Thyroid gland (tissue), 4 donors: ENCODE results near the gene JAM2.

Experiments used
- CTCF ChIP-seq, 6 experiments: fragments of 200-600 bp in 3 of 6; fragments of 450-650 bp in 3 of 6; sonication (generic) in 3 of 6; IDR thresholded peaks; one replicate each; pipeline ENCODE4 v1.5.1; 2016 to 2019; ENCODE audit warnings: antibody characterized with exemption in 6 of 6, mild to moderate bottlenecking in 2 of 6, inconsistent platforms in 1 of 6, moderate library complexity in 1 of 6
- POLR2A ChIP-seq, 2 donors: fragments of 450-650 bp; IDR thresholded peaks; one replicate each; pipeline ENCODE4 v1.6.1; 2017; ENCODE audit warnings: antibody characterized with exemption in 2 of 2, mild to moderate bottlenecking in 2 of 2, moderate library complexity in 1 of 2

GRCh38 chr21:25608044-25608737 is 30.9 kb upstream of the JAM2 start:
- TF ChIP-seq CTCF (IDR thresholded peaks at IDR 0.05) (peak; percentile 72 to 94 (median 90)), POLR2A (IDR thresholded peaks at IDR 0.05) (no peak)
